A549 (cell line): Measurements from ENCODE around the gene RASSF3. TPM values are rescaled to one million over a fixed set of nuclear protein-coding genes. Genes with fewer than 3 reads are reported as not detected.
"Not testable (repeated sequence)": the region's sequence is repeated elsewhere in the genome, so short reads cannot be mapped to it uniquely, and the experiment has no call there.

Experiments used
- ATAC-seq, 2 experiments: fragments of 200-7000 bp in 1 of 2; fragments of >200 bp in 1 of 2; cut with Nextera tagmentation in 1 of 2; cut with Tn5 transposase in 1 of 2; 3 replicates each; pipeline versions ENCODE4 v1.8.0 to v1.9.1; 2018 to 2020; ENCODE audit warnings: mild to moderate bottlenecking in 1 of 2, moderate library complexity in 1 of 2
- CTCF ChIA-PET: fragments of 300-600 bp; sonication (Branson Sonifier 250); formaldehyde crosslinking; extraction: SDS; loops from one replicate; lab custom pipeline; 2021; ENCODE audit warnings: antibody characterized with exemption, inconsistent platforms; lab: Yijun Ruan, JAX
- POLR2A ChIA-PET: fragments of 350-600 bp; formaldehyde crosslinking; extraction: SDS; loops from one replicate; lab custom pipeline; 2021; ENCODE audit warnings: antibody characterized with exemption, inconsistent platforms; lab: Yijun Ruan, JAX
- DNase-seq, 2 experiments: peaks; one replicate each; pipeline versions ENCODE4 v3.0.0 to v3.0.0-alpha.2; 2011 to 2016; ENCODE audit warnings: low read depth in 1 of 2, low spot score in 1 of 2
- FAIRE-seq: peaks from 2 replicates; lab custom pipeline; 2011; peaks lifted over from hg19 to GRCh38; lab: Jason Lieb, UNC
- H3K27ac ChIP-seq, 2 experiments: fragments of >200 bp; sonication (Bioruptor Twin); formaldehyde crosslinking; 3 replicates each; pipeline ENCODE4 v1.5.1; 2016 to 2017
- H3K4me1 ChIP-seq: fragments of >200 bp; sonication (Bioruptor Twin); formaldehyde crosslinking; 3 replicates; pipeline ENCODE4 v1.6.1; 2016
- H3K4me2 ChIP-seq: fragments of >200 bp; sonication (Bioruptor Twin); formaldehyde crosslinking; 3 replicates; pipeline ENCODE4 v1.6.1; 2016
- H3K4me3 ChIP-seq: fragments of >200 bp; sonication (Bioruptor Twin); formaldehyde crosslinking; 3 replicates; pipeline ENCODE4 v1.5.1; 2016
- H3K9me3 ChIP-seq: fragments of >200 bp; sonication (Bioruptor Twin); formaldehyde crosslinking; 3 replicates; pipeline ENCODE4 v1.6.1; 2016
- BHLHE40 ChIP-seq: IDR thresholded peaks from 2 replicates; pipeline ENCODE4 v1.6.1; 2012; ENCODE audit warnings: low read depth, low read length, inconsistent platforms
- CBX2 ChIP-seq: fragments of 200-600 bp; sonication (generic); IDR thresholded peaks from 2 replicates; pipeline ENCODE4 v1.6.1; 2016; ENCODE audit warnings: low read depth, mild to moderate bottlenecking, borderline replicate concordance
- CEBPB ChIP-seq, 2 experiments: fragments of >200 bp in 1 of 2; sonication (Bioruptor Twin) in 1 of 2; formaldehyde crosslinking in 1 of 2; IDR thresholded peaks; 2 replicates each; pipeline ENCODE4 v1.6.1; 2012 to 2016
- CHD2 ChIP-seq: fragments of 150-350 bp; IDR thresholded peaks from 2 replicates; pipeline ENCODE4 v1.6.1; 2014; ENCODE audit warnings: low read length; ENCODE audit not compliant: partially characterized antibody
- EHF ChIP-seq: fragments of 250-450 bp; sonication (Bioruptor Pico); IDR thresholded peaks from 2 replicates; pipeline ENCODE4 v1.5.0; 2020; ENCODE audit warnings: mild to moderate bottlenecking
- ESRRA ChIP-seq: fragments of 150-350 bp; IDR thresholded peaks from 2 replicates; pipeline ENCODE4 v1.6.1; 2014; ENCODE audit warnings: mild to moderate bottlenecking, low read length, borderline replicate concordance
- FOSB ChIP-seq: fragments of 250-450 bp; sonication (Bioruptor Pico); IDR thresholded peaks from 2 replicates; pipeline ENCODE4 v1.5.0; 2020; ENCODE audit warnings: mild to moderate bottlenecking, moderate library complexity
- FOXS1 ChIP-seq: fragments of 250-450 bp; sonication (Bioruptor Pico); IDR thresholded peaks from 2 replicates; pipeline ENCODE4 v1.5.0; 2020; ENCODE audit warnings: mild to moderate bottlenecking, moderate library complexity
- HDAC2 ChIP-seq: fragments of 200-600 bp; sonication (generic); IDR thresholded peaks from 2 replicates; pipeline ENCODE4 v1.6.1; 2016
- HOXB13 ChIP-seq: fragments of 250-450 bp; sonication (Bioruptor Pico); IDR thresholded peaks from 2 replicates; pipeline ENCODE4 v1.5.0; 2020; ENCODE audit warnings: low read depth, mild to moderate bottlenecking, moderate library complexity
- HOXB5 ChIP-seq: fragments of 250-450 bp; sonication (Bioruptor Pico); IDR thresholded peaks from 2 replicates; pipeline ENCODE4 v1.5.0; 2020; ENCODE audit warnings: mild to moderate bottlenecking, moderate library complexity
- KDM1A ChIP-seq: fragments of 200-600 bp; sonication (generic); IDR thresholded peaks from 2 replicates; pipeline ENCODE4 v1.6.1; 2016; ENCODE audit warnings: low read depth, mild to moderate bottlenecking
- MAZ ChIP-seq: fragments of 150-350 bp; IDR thresholded peaks from 2 replicates; pipeline ENCODE4 v1.6.1; 2014; ENCODE audit warnings: antibody characterized with exemption, low read depth, low read length, borderline replicate concordance
- NR3C1 ChIP-seq: fragments of >200 bp; sonication (Bioruptor Twin); formaldehyde crosslinking; IDR thresholded peaks from 3 replicates; pipeline ENCODE4 v1.6.1; 2017
- RARB ChIP-seq: fragments of 250-450 bp; sonication (Bioruptor Pico); IDR thresholded peaks from 2 replicates; pipeline ENCODE4 v1.8.0; 2021; ENCODE audit warnings: mild to moderate bottlenecking, moderate library complexity
- RCOR1 ChIP-seq: fragments of 150-350 bp; IDR thresholded peaks from 2 replicates; pipeline ENCODE4 v1.6.1; 2014; ENCODE audit warnings: antibody characterized with exemption, low read length, low read depth
- RFX5 ChIP-seq: fragments of 450-650 bp; IDR thresholded peaks from 2 replicates; pipeline ENCODE4 v1.7.1; 2014; ENCODE audit warnings: antibody characterized with exemption, mild to moderate bottlenecking, moderate library complexity
- SMC3 ChIP-seq: fragments of >200 bp; sonication (Bioruptor Twin); formaldehyde crosslinking; IDR thresholded peaks from 3 replicates; pipeline ENCODE4 v1.6.1; 2018; ENCODE audit warnings: inconsistent platforms
- TP53 ChIP-seq: fragments of 250-450 bp; sonication (Bioruptor Pico); IDR thresholded peaks from 2 replicates; pipeline ENCODE4 v1.5.0; 2021; ENCODE audit warnings: mild to moderate bottlenecking, moderate library complexity
- ZC3H11A ChIP-seq: fragments of 450-650 bp; IDR thresholded peaks from 2 replicates; pipeline ENCODE4 v1.6.1; 2014; ENCODE audit warnings: antibody characterized with exemption, mild to moderate bottlenecking
- WGBS: methylation state at CpG from one replicate; pipeline ENCODE4 v1.1.6; 2017; ENCODE audit errors: missing lambda C conversion rate; 5-methylcytosine and 5-hydroxymethylcytosine counted together
- polyA plus RNA-seq, 4 experiments: library from polyadenylated mRNA; depleted of rRNA in 3 of 4; stranded (reverse); fragments of >200 nt; fragmentation: RNase III in 1 of 4; extraction: RNeasy Plus Mini Kit Qiagen cat#74134 plus additional on column Dnase treatment in 1 of 4; gene quantifications; 2 replicates in 3 of 4; 3 replicates in 1 of 4; pipeline ENCODE4 v1.2.3, GENCODE V29; 2011 to 2017
- TF ChIP-seq, protein P1 (sequence below): fragments of 250-450 bp; sonication (Bioruptor Pico); IDR thresholded peaks from 2 replicates; pipeline ENCODE4 v1.5.0; 2021; ENCODE audit warnings: mild to moderate bottlenecking, moderate library complexity, borderline replicate concordance
- TF ChIP-seq, protein P2 (sequence below): fragments of 250-450 bp; sonication (Bioruptor Pico); IDR thresholded peaks from 2 replicates; pipeline ENCODE4 v1.5.0; 2020; ENCODE audit warnings: low read depth, mild to moderate bottlenecking, moderate library complexity

The RASSF3 gene
- polyA plus RNA-seq, 2 of the 4 experiments (the other 2 are of a cell fraction), result 19.7 to 35.4 TPM

DNA sequence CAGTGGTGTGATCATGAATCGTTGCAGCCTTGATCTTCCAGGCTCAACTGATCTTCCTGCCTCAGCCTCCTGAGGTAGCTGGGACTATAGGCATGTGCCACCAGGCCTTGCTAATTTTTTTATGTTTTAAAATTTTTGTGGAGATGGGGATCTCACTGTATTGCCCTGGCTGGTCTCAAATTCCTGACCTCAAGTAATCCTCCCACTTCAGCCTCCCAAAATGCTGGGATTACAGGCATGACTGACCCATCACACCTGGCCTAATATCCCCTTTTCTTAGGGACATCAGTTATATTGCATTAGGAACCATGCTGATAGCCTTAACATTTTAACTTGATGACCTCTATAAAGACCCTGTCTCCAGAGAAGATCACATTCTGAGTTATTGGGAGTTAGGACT, 42.8 kb downstream of the RASSF3 start:
- no peak for ATAC-seq
- TF ChIP-seq NR3C1 (no peak), HOXB13 (CRISPR knock-in tag) (no peak), TP53 (CRISPR knock-in tag) (no peak), RFX5 (no peak), FOXS1 (CRISPR knock-in tag) (no peak), FOSB (CRISPR knock-in tag) (no peak), KDM1A (no peak), CHD2 (no peak), BHLHE40 (no peak), ZC3H11A (no peak), HOXB5 (CRISPR knock-in tag) (no peak), CBX2 (no peak), MAZ (no peak), SMC3 (no peak), EHF (CRISPR knock-in tag) (no peak), HDAC2 (no peak), RARB (CRISPR knock-in tag) (no peak), ESRRA (no peak)
- TF ChIP-seq, protein P1, sequence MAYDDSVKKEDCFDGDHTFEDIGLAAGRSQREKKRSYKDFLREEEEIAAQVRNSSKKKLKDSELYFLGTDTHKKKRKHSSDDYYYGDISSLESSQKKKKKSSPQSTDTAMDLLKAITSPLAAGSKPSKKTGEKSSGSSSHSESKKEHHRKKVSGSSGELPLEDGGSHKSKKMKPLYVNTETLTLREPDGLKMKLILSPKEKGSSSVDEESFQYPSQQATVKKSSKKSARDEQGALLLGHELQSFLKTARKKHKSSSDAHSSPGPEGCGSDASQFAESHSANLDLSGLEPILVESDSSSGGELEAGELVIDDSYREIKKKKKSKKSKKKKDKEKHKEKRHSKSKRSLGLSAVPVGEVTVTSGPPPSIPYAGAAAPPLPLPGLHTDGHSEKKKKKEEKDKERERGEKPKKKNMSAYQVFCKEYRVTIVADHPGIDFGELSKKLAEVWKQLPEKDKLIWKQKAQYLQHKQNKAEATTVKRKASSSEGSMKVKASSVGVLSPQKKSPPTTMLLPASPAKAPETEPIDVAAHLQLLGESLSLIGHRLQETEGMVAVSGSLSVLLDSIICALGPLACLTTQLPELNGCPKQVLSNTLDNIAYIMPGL, result no peak
- TF ChIP-seq, protein P2, sequence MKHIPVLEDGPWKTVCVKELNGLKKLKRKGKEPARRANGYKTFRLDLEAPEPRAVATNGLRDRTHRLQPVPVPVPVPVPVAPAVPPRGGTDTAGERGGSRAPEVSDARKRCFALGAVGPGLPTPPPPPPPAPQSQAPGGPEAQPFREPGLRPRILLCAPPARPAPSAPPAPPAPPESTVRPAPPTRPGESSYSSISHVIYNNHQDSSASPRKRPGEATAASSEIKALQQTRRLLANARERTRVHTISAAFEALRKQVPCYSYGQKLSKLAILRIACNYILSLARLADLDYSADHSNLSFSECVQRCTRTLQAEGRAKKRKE (CRISPR knock-in tag), result no peak
- POLR2A ChIA-PET, result no interaction called here
- no peak for FAIRE-seq
- no peak for DNase-seq
- Histone ChIP-seq H3K4me1 (peaks cover 71% of the 10 kb centered on the region), H3K4me2 (no peak overlapping the region), H3K4me3 (no peak overlapping the region), H3K9me3 (no peaks in the 10 kb centered on the region), H3K27ac (peak overlapping the region in 1 of 2 experiments; percentile 57; a peak in 3 of 6 replicates)
- CTCF ChIA-PET, result interaction anchor here (1.6 kb wide), 1 partner anchor 10 kb away, joined by 3 read pairs; no protein-coding TSS in a partner anchor
- 90% methylated on average over 1 of the region's 1 CpG for WGBS

DNA sequence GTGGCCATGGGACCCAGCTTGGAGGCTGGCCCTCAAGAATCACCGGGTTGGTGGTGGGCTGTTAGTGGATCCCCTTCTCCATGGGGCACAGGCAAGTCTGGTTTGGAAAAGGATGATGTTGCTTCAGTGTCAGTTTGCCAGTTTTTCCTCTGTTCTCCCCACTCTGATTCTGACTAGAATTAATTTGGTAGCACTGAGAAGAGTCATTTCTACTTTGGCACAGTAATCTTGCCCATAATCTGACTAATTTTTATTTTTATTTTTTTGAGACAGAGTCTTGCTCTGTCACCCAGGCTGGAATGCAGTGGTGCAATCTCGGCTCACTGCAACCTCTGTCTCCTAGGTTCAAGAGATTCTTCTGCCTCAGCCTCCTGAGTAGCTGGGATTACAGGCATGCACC, 43.6 kb downstream of the RASSF3 start:
- not testable (repeated sequence) for DNase-seq, H3K4me3 ChIP-seq, H3K4me2 ChIP-seq, ATAC-seq, FAIRE-seq, H3K9me3 ChIP-seq
- Histone ChIP-seq H3K27ac (peak overlapping the region in 1 of 2 experiments; percentile 57; a peak in 3 of 6 replicates), H3K4me1 (peaks cover 74% of the 10 kb centered on the region)
- ChIA-PET CTCF (interaction anchor here (1.0 to 1.6 kb wide), 2 partner anchors 11 to 45 kb away, joined by 3 read pairs; no protein-coding TSS in a partner anchor), POLR2A (interaction anchor here (0.6 kb wide), 1 partner anchor 20 kb away, joined by 4 read pairs; no protein-coding TSS in a partner anchor)
- 32% methylated on average over 2 of the region's 2 CpGs for WGBS

DNA sequence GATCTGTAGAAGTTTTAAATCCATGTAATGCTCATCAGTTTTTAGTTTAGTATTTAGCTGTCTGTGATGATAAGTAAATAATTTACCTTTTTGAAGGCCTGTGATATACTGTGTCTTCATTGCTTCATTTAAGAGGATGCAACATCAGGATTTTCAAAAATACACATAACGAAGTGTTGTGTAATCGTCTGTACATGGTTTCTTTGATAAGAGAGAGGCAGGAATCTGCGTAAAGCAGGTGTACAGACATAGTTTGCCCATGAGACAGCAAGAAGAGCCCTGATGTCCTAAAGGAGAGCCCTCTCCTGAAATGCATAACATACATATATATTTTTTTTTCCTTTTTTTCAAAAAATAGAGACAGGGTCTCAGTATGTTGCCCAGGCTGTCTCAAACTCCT, 44.8 kb downstream of the RASSF3 start:
- ChIA-PET POLR2A (no interaction called here), CTCF (interaction anchor here (1.2 kb wide), 1 partner anchor 8 kb away, joined by 3 read pairs; no protein-coding TSS in a partner anchor)
- DNase-seq (no peak), FAIRE-seq (no peak), ATAC-seq (no peak)
- Histone ChIP-seq H3K27ac (peak overlapping the region; percentile 6 to 62; a peak in 3 of 6 replicates), H3K4me1 (peaks cover 80% of the 10 kb centered on the region), H3K9me3 (no peaks in the 10 kb centered on the region), H3K4me2 (peak overlapping the region; percentile 34; the same call in 1 of the 3 replicates), H3K4me3 (no peak overlapping the region)
- TF ChIP-seq RCOR1, result no peak
- TF ChIP-seq CEBPB (IDR thresholded peaks at IDR 0.05), result peak; percentile 52 to 68; a peak in 3 of 4 replicates
- WGBS, result 73% methylated on average over 3 of the region's 3 CpGs
